ENCODE results near the gene PEX11G. TPM values are rescaled to one million over a fixed set of nuclear protein-coding genes. Genes with fewer than 3 reads are reported as not detected.

The PEX11G gene
- total RNA-seq, 1 experiment from 2014 or later: 3.9 TPM

- no peaks in the 10 kb centered on the region for H3K27me3 ChIP-seq (replicated peaks; ENCODE audit: control insufficient read depth, insufficient read depth, low read length)
- no TSS peak for BruUV-seq (replicated peaks)
- Mint-ChIP-seq H3K27me3 (ENCODE audit: insufficient read depth, unreplicated experiment) (no peaks in the 10 kb centered on the region), H3K4me3 (ENCODE audit: unreplicated experiment) (no peak overlapping the region), H3K36me3 (ENCODE audit: insufficient read depth, unreplicated experiment) (peaks cover 82% of the 10 kb centered on the region), H3K9me3 (ENCODE audit: unreplicated experiment) (peaks cover 16% of the 10 kb centered on the region), H3K4me1 (ENCODE audit: low read depth, unreplicated experiment) (no peaks in the 10 kb centered on the region), H3K27ac (ENCODE audit: unreplicated experiment) (no peak overlapping the region)
- H3K36me3 ChIP-seq (ENCODE audit: control insufficient read depth, insufficient read depth, low read length): peaks cover 5% of the 10 kb centered on the region
- no peak for TF ChIP-seq CTCF (IDR thresholded peaks at IDR 0.05; ENCODE audit: insufficient read depth in 1 of 2, low read depth in 1 of 2, low read length in 1 of 2, severe bottlenecking in 1 of 2, unreplicated experiment in 1 of 2)
- intact Hi-C loops (cut with micrococcal nuclease; ENCODE audit: unreplicated experiment): no loop called here
- POLR2A ChIA-PET: no interaction called here
- H3K4me1 ChIP-seq: no peaks in the 10 kb centered on the region
- DNase-seq: no peak
- CTCF ChIA-PET: no interaction called here
- H3K9me3 ChIP-seq: no peaks in the 10 kb centered on the region
- no peak overlapping the region for H3K4me3 ChIP-seq (ENCODE audit: low read depth, low read length)
Observed at GRCh38 chr19:7447648-7448047, 41.2 kb downstream of the PEX11G start.

- H3K27me3 Mint-ChIP-seq (ENCODE audit: insufficient read depth, unreplicated experiment): no peaks in the 10 kb centered on the region
- peaks cover 77% of the 10 kb centered on the region for H3K36me3 Mint-ChIP-seq (ENCODE audit: insufficient read depth, unreplicated experiment)
- peaks cover 4% of the 10 kb centered on the region; the same call in 1 of the 2 replicates for H3K4me1 ChIP-seq
- H3K9me3 Mint-ChIP-seq (ENCODE audit: unreplicated experiment): peaks cover 4% of the 10 kb centered on the region
- no peak for DNase-seq
- POLR2A ChIA-PET: no interaction called here
- H3K36me3 ChIP-seq (ENCODE audit: control insufficient read depth, insufficient read depth, low read length): peaks cover 4% of the 10 kb centered on the region; the same call in 1 of the 2 replicates
- H3K4me3 ChIP-seq (ENCODE audit: low read depth, low read length): no peak overlapping the region
- H3K4me1 Mint-ChIP-seq (ENCODE audit: low read depth, unreplicated experiment): no peaks in the 10 kb centered on the region
- H3K4me3 Mint-ChIP-seq (ENCODE audit: unreplicated experiment): no peak overlapping the region
- no TSS peak for BruUV-seq (replicated peaks)
- intact Hi-C loops (cut with micrococcal nuclease; ENCODE audit: unreplicated experiment): no loop called here
- no peak for TF ChIP-seq CTCF (IDR thresholded peaks at IDR 0.05; ENCODE audit: insufficient read depth in 1 of 2, low read depth in 1 of 2, low read length in 1 of 2, severe bottlenecking in 1 of 2, unreplicated experiment in 1 of 2)
- CTCF ChIA-PET: no interaction called here
- no peaks in the 10 kb centered on the region for H3K9me3 ChIP-seq
- no peaks in the 10 kb centered on the region for H3K27me3 ChIP-seq (replicated peaks; ENCODE audit: control insufficient read depth, insufficient read depth, low read length)
- no peak overlapping the region for H3K27ac Mint-ChIP-seq (ENCODE audit: unreplicated experiment)
Observed at GRCh38 chr19:7445104-7445503, 43.7 kb downstream of the PEX11G start.

- POLR2A ChIA-PET: no interaction called here
- CTCF ChIA-PET: no interaction called here
- no peak overlapping the region for H3K27ac Mint-ChIP-seq (ENCODE audit: unreplicated experiment)
- H3K36me3 ChIP-seq (ENCODE audit: control insufficient read depth, insufficient read depth, low read length): peaks cover 3% of the 10 kb centered on the region; the same call in 1 of the 2 replicates
- DNase-seq: no peak
- no peaks in the 10 kb centered on the region for H3K9me3 ChIP-seq
- BruUV-seq (replicated peaks): no TSS peak
- H3K4me3 Mint-ChIP-seq (ENCODE audit: unreplicated experiment): no peak overlapping the region
- no peak for TF ChIP-seq CTCF (IDR thresholded peaks at IDR 0.05; ENCODE audit: insufficient read depth in 1 of 2, low read depth in 1 of 2, low read length in 1 of 2, severe bottlenecking in 1 of 2, unreplicated experiment in 1 of 2)
- intact Hi-C loops (cut with micrococcal nuclease; ENCODE audit: unreplicated experiment): no loop called here
- H3K9me3 Mint-ChIP-seq (ENCODE audit: unreplicated experiment): no peaks in the 10 kb centered on the region
- no peaks in the 10 kb centered on the region for H3K4me1 Mint-ChIP-seq (ENCODE audit: low read depth, unreplicated experiment)
- H3K4me3 ChIP-seq (ENCODE audit: low read depth, low read length): no peak overlapping the region
- peaks cover 6% of the 10 kb centered on the region; the same call in 1 of the 2 replicates for H3K4me1 ChIP-seq
- H3K27me3 Mint-ChIP-seq (ENCODE audit: insufficient read depth, unreplicated experiment): no peaks in the 10 kb centered on the region
- no peaks in the 10 kb centered on the region for H3K27me3 ChIP-seq (replicated peaks; ENCODE audit: control insufficient read depth, insufficient read depth, low read length)
- peaks cover 72% of the 10 kb centered on the region for H3K36me3 Mint-ChIP-seq (ENCODE audit: insufficient read depth, unreplicated experiment)
Observed at GRCh38 chr19:7444042-7444441, 44.8 kb downstream of the PEX11G start.

All from Caco-2 (cell line).